ENCODE measurements around the gene FAM151B.

- TF ChIP-seq POLR2A (IDR thresholded peaks at IDR 0.05; ENCODE audit: low read depth, low read length) (no peak), POLR2AphosphoS5 (IDR thresholded peaks at IDR 0.05; ENCODE audit: low read depth, low read length) (no peak)
Measured at GRCh38 chr5:80577707-80578106, 89.8 kb downstream of the FAM151B start.
